Measurements from ENCODE around the gene ZNF624. TPM values are rescaled to one million over a fixed set of nuclear protein-coding genes. Genes with fewer than 3 reads are reported as not detected.

Gene ZNF624
- total RNA-seq, 6 donors from 2014 or later: 1.4 to 6.0 (median 3.7) TPM

DNA sequence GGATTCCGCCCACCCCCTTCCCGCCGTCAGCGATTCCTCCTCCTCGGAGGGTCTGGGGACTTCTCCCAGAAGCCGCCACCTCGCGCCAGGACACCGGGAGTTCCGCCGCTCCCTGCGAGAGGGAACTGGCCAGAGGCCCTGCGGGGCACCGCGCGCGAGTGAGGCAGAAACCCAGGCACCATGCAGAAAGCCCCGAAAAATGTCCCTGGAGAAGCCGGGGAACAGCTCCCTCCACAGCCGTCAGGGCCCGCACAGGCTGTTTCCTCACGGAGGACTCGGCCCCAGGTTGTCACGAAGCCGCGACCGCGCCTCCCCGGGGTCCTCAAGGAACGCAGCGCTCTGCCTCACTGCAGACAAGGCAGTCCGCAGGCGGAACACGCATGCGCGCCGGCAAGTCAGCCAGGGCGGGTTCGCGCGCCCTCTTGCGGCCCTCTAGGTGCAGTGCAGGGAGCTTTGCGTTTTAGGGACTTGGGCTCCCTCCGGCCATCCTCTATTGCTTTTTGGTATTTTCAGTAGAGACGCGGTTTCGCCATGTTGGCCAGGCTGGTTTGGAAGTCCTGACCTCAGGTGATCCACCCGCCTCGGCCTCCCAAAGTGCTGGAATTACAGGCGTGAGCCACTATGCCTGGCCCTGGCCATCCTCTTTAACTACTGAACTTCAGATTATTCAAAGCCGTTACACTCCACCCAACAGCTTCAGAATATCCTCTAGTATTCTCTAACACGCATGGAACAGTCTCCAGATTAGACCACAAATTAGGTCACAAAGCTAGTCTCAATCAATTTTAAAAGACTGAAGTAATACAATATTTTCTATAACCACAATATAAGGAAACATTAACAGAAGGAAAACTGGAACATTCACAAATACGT lies 64.3 kb downstream of the ZNF624 start:
- Histone ChIP-seq H3K9me3 (no peaks in the 10 kb centered on the region), H3K27ac (peak overlapping the region; percentile 61 to 81 (median 76)), H3K4me3 (peak overlapping the region; percentile 48 to 65 (median 63)), H3K4me1 (peaks cover 5 to 19% (median 11%) of the 10 kb centered on the region in 4 donors), H3K27me3 (no peaks in the 10 kb centered on the region), H3K36me3 (no peaks in the 10 kb centered on the region)
- peak in 1 of 2 donors; percentile 65 for TF ChIP-seq POLR2AphosphoS5 (IDR thresholded peaks at IDR 0.05)
- TF ChIP-seq, protein P1, sequence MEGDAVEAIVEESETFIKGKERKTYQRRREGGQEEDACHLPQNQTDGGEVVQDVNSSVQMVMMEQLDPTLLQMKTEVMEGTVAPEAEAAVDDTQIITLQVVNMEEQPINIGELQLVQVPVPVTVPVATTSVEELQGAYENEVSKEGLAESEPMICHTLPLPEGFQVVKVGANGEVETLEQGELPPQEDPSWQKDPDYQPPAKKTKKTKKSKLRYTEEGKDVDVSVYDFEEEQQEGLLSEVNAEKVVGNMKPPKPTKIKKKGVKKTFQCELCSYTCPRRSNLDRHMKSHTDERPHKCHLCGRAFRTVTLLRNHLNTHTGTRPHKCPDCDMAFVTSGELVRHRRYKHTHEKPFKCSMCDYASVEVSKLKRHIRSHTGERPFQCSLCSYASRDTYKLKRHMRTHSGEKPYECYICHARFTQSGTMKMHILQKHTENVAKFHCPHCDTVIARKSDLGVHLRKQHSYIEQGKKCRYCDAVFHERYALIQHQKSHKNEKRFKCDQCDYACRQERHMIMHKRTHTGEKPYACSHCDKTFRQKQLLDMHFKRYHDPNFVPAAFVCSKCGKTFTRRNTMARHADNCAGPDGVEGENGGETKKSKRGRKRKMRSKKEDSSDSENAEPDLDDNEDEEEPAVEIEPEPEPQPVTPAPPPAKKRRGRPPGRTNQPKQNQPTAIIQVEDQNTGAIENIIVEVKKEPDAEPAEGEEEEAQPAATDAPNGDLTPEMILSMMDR (IDR thresholded peaks at IDR 0.05): peak; percentile 94 to 98 (median 97)
- TF ChIP-seq EP300 (IDR thresholded peaks at IDR 0.05): no peak
- TF ChIP-seq POLR2A (IDR thresholded peaks at IDR 0.05): peak in 2 of 4 donors; percentile 47 to 65
- 7 to 16% methylated on average over 17 to 44 of the region's 53 CpGs for WGBS, 2 donors
- ATAC-seq (ENCODE audit: low FRiP score in 2 of 2) (peak; percentile 98), DNase-seq (peak; percentile 97 to 98)

DNA sequence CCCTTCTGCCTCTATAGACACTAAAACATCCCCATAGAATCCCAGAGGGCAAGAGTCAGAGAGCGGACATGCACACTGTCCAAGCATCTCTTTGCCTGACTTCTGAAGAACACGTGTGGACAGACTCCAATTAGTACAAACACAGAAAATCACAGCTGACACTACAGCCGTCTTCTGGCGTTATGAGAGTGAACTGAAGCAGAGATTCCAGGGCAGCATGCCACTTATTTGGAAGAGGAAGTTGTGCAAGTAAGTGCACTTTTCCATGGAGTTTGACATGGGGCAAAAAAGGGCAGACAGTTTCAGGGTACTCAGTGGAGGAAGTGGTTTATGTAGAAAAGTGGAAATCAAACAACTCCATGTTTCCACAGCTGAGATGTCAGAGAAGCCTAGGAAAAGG lies 67.9 kb downstream of the ZNF624 start:
- Histone ChIP-seq H3K27me3 (no peaks in the 10 kb centered on the region), H3K27ac (peak overlapping the region in 2 of 4 donors; percentile 31 to 50), H3K4me3 (no peak overlapping the region), H3K36me3 (no peaks in the 10 kb centered on the region), H3K4me1 (peaks cover 11 to 26% (median 17%) of the 10 kb centered on the region in 4 donors), H3K9me3 (no peaks in the 10 kb centered on the region)
- TF ChIP-seq POLR2A (IDR thresholded peaks at IDR 0.05) (no peak), EP300 (IDR thresholded peaks at IDR 0.05) (no peak), POLR2AphosphoS5 (IDR thresholded peaks at IDR 0.05) (no peak)
- TF ChIP-seq, protein P1 (IDR thresholded peaks at IDR 0.05): no peak
- peak in 1 of 2 donors; percentile 38 for DNase-seq
- 28 to 33% methylated on average over 4 of the region's 4 CpGs for WGBS, 2 donors
- no peak for ATAC-seq (ENCODE audit: low FRiP score in 2 of 2)

DNA sequence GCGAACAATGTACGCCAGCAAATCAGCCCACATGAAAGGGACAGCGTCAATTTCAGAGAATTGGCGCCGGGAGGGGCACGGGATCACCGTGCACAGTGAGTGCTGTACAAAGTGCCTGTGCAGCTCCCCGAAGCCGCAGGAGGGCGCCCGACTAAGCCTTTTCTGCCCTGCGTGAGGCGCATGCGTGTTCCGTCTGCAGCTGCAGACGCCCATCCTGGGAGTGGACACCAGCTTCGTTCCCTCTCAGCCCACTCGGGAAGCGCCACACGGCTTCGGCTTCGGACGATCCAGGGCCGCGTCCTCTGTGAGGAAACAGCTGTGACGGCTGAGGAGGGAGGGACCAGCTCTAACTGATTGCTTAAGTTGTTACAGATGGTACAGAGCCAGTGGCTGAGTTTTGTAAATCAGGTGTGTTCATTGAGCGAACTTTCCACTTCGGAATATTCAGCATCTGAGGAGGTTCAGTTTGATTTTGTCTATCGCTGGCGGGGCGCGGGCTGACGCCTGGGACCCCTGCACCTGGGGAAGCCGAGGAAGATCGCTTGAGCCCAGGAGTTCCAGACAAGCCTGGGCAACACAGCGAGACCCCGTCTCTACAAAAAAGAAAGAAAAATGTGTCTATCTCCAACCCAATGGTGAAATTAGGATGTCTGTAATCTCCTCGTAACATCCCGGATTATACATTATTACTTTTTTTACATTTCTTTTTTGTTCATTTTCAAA lies 69.2 kb downstream of the ZNF624 start:
- Histone ChIP-seq H3K4me1 (peaks cover 11 to 23% (median 17%) of the 10 kb centered on the region in 4 donors), H3K27me3 (no peaks in the 10 kb centered on the region), H3K9me3 (no peaks in the 10 kb centered on the region), H3K27ac (peak overlapping the region in 3 of 4 donors; percentile 34 to 43 (median 42)), H3K4me3 (peak overlapping the region in 3 of 4 donors; percentile 27 to 41 (median 40)), H3K36me3 (no peaks in the 10 kb centered on the region)
- DNase-seq (peak; percentile 94 to 95), ATAC-seq (ENCODE audit: low FRiP score in 2 of 2) (peak; percentile 96 to 97)
- WGBS, 2 donors: 15 to 19% methylated on average over 35 to 39 of the region's 39 CpGs
- TF ChIP-seq EP300 (IDR thresholded peaks at IDR 0.05): peak in 1 of 4 donors; percentile 9
- TF ChIP-seq POLR2A (IDR thresholded peaks at IDR 0.05): peak in 1 of 4 donors; percentile 17
- TF ChIP-seq, protein P1 (IDR thresholded peaks at IDR 0.05): peak; percentile 83 to 96 (median 90)
- TF ChIP-seq POLR2AphosphoS5 (IDR thresholded peaks at IDR 0.05): peak; percentile 49 to 83

DNA sequence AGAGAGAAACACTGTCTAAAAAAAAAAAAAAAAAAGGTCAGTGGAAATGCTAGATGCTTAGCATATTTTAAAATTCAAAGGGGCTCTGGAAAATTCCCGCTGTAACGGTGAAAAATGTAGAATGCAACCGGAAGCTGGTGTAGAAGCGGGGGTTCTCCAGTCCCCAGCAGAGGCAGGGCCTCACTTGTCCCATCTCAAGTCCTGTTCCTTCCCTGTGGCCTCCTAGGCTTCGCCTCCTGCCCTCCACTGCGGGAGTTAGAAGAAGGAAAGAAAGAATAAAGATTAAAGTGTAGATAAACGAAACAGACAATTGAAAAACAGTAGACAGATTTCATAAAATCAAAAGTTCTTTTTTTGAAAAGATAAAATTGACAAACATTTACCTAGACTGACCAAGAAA lies 69.9 kb downstream of the ZNF624 start:
- Histone ChIP-seq H3K27me3 (no peaks in the 10 kb centered on the region), H3K36me3 (no peaks in the 10 kb centered on the region), H3K4me3 (peak overlapping the region in 2 of 4 donors; percentile 40 to 41), H3K9me3 (no peaks in the 10 kb centered on the region), H3K27ac (peak overlapping the region in 2 of 4 donors; percentile 42 to 43), H3K4me1 (peaks cover 8 to 19% (median 16%) of the 10 kb centered on the region in 4 donors)
- DNase-seq (no peak), ATAC-seq (ENCODE audit: low FRiP score in 2 of 2) (no peak)
- TF ChIP-seq, protein P1 (IDR thresholded peaks at IDR 0.05): no peak
- TF ChIP-seq POLR2AphosphoS5 (IDR thresholded peaks at IDR 0.05) (no peak), POLR2A (IDR thresholded peaks at IDR 0.05) (no peak), EP300 (IDR thresholded peaks at IDR 0.05) (no peak)
- 36 to 46% methylated on average over 7 of the region's 7 CpGs for WGBS, 2 donors

Measured in upper lobe of left lung (tissue), 6 donors.